HL-60 (cell line): ENCODE results near the gene CTNNA2.

Experiments used
- GABPA ChIP-seq: IDR thresholded peaks from 2 replicates; pipeline ENCODE4 v1.6.1; 2012; ENCODE audit warnings: low read depth
- POLR2AphosphoS5 ChIP-seq: IDR thresholded peaks from 2 replicates; pipeline ENCODE4 v1.6.1; 2012; ENCODE audit warnings: low read depth
- SPI1 ChIP-seq: IDR thresholded peaks from 2 replicates; pipeline ENCODE4 v1.6.1; 2012; ENCODE audit warnings: low read depth, mild to moderate bottlenecking, borderline replicate concordance
- TF ChIP-seq, protein P1 (sequence below): IDR thresholded peaks from one replicate; pipeline ENCODE4 v1.5.1; 2011; ENCODE audit warnings: low read length, control low read depth, inconsistent platforms; ENCODE audit not compliant: insufficient read depth
- TF ChIP-seq, protein P2 (sequence below): IDR thresholded peaks from 2 replicates; pipeline ENCODE4 v1.6.1; 2012; ENCODE audit warnings: low read depth; ENCODE audit not compliant: insufficient replicate concordance

DNA sequence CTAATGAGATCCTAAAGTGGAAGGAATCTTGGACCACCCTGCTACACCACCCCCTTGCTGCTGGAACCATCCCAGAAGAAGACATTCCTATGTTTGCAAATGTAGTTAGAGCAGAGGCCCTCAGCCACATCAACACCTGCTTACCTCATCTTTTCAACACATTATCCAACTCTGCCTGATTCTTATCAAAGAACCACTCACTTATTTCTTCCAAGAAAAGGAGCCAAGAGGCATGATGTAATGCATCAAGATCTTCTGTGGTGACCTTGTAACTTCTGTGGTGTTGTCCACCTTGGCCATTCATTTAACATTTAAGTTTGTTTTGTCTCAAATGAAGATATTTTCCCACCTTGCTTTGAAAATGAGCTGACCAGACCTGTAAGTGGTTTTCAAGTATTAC lies 338.1 kb downstream of the CTNNA2 start:
- TF ChIP-seq, protein P1, sequence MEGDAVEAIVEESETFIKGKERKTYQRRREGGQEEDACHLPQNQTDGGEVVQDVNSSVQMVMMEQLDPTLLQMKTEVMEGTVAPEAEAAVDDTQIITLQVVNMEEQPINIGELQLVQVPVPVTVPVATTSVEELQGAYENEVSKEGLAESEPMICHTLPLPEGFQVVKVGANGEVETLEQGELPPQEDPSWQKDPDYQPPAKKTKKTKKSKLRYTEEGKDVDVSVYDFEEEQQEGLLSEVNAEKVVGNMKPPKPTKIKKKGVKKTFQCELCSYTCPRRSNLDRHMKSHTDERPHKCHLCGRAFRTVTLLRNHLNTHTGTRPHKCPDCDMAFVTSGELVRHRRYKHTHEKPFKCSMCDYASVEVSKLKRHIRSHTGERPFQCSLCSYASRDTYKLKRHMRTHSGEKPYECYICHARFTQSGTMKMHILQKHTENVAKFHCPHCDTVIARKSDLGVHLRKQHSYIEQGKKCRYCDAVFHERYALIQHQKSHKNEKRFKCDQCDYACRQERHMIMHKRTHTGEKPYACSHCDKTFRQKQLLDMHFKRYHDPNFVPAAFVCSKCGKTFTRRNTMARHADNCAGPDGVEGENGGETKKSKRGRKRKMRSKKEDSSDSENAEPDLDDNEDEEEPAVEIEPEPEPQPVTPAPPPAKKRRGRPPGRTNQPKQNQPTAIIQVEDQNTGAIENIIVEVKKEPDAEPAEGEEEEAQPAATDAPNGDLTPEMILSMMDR, result no peak
- TF ChIP-seq POLR2AphosphoS5 (no peak), SPI1 (no peak), GABPA (no peak)
- TF ChIP-seq, protein P2, sequence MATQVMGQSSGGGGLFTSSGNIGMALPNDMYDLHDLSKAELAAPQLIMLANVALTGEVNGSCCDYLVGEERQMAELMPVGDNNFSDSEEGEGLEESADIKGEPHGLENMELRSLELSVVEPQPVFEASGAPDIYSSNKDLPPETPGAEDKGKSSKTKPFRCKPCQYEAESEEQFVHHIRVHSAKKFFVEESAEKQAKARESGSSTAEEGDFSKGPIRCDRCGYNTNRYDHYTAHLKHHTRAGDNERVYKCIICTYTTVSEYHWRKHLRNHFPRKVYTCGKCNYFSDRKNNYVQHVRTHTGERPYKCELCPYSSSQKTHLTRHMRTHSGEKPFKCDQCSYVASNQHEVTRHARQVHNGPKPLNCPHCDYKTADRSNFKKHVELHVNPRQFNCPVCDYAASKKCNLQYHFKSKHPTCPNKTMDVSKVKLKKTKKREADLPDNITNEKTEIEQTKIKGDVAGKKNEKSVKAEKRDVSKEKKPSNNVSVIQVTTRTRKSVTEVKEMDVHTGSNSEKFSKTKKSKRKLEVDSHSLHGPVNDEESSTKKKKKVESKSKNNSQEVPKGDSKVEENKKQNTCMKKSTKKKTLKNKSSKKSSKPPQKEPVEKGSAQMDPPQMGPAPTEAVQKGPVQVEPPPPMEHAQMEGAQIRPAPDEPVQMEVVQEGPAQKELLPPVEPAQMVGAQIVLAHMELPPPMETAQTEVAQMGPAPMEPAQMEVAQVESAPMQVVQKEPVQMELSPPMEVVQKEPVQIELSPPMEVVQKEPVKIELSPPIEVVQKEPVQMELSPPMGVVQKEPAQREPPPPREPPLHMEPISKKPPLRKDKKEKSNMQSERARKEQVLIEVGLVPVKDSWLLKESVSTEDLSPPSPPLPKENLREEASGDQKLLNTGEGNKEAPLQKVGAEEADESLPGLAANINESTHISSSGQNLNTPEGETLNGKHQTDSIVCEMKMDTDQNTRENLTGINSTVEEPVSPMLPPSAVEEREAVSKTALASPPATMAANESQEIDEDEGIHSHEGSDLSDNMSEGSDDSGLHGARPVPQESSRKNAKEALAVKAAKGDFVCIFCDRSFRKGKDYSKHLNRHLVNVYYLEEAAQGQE, result no peak
